Erythroblast (primary cell): ENCODE measurements around the gene EPB41.

Experiments
- GATA1 ChIP-seq: IDR thresholded peaks from 2 replicates; pipeline ENCODE4 v1.6.1; 2011; ENCODE audit warnings: low read depth, mild to moderate bottlenecking, control low read depth, low read length, moderate library complexity
- POLR2A ChIP-seq: IDR thresholded peaks from 2 replicates; pipeline ENCODE4 v1.6.1; 2011; ENCODE audit warnings: mild to moderate bottlenecking, low read length

- TF ChIP-seq POLR2A: no peak
- TF ChIP-seq GATA1: no peak
These were observed 12.9 kb downstream of the EPB41 start for GRCh38 chr1:28927266-28927647.
